A172 (cell line): Measurements from ENCODE around the gene TBATA. TPM values are rescaled to one million over a fixed set of nuclear protein-coding genes. Genes with fewer than 3 reads are reported as not detected.

ENCODE experiments used
- DNase-seq: peaks from one replicate; pipeline ENCODE4 v3.0.0-alpha.2; 2015; ENCODE audit warnings: low spot score
- total RNA-seq: library from RNA; depleted of rRNA; stranded (reverse); fragments of >200 nt; shearing (Covaris generic); gene quantifications from 2 replicates; pipeline ENCODE4 v1.2.3, GENCODE V29; 2014; rRNA removed

TBATA gene
- total RNA-seq, 1 experiment from 2014 or later: not detected

DNA sequence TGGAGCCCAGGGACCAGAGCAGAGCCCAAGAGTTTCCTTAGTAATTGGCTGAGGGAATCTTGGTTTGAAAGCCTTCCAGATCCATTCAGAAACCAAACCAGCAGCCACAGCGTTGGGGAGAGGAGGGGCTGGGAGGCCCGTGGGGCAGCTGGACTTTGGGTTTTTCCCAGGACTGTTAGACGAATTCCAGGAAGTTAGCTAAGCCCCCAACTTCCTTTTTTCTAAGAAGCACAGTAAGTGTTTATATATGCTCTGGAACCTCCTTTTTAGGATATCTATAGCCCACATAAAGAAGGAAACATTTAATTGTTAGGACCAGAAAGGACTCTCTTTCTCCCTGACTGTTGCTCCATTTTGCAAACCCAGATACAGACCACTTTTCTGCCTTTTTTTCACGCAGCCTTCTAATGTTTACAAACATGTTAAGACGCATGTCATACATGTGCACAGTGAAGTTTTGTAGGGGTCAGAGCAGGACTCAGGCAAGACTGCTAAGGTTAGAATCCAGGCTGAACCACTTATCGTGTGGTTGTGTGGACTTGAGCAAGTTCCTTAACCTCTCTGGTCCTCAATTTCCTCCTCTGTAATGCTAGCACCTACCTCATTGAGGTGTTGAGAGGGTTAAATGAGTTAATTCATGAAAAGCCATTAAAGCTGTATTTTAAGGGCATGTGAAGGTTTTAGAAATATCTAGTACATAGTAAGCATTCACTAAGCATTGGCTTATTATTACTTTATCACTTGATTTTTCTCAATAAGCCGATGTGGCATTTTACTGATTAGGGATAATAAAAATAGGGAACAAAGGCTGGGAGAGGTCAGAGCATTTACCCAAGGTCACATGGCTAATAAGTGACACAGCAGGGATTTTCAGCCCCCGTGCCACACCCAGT lies 42.4 kb downstream of the TBATA start:
- peak; percentile 16 for DNase-seq

- no peak for DNase-seq
Observed at GRCh38 chr10:70740406-70741288, 44.5 kb downstream of the TBATA start.

GRCh38 chr10:70738761-70739121 lies 46.4 kb downstream of the TBATA start:
- no peak for DNase-seq

DNA sequence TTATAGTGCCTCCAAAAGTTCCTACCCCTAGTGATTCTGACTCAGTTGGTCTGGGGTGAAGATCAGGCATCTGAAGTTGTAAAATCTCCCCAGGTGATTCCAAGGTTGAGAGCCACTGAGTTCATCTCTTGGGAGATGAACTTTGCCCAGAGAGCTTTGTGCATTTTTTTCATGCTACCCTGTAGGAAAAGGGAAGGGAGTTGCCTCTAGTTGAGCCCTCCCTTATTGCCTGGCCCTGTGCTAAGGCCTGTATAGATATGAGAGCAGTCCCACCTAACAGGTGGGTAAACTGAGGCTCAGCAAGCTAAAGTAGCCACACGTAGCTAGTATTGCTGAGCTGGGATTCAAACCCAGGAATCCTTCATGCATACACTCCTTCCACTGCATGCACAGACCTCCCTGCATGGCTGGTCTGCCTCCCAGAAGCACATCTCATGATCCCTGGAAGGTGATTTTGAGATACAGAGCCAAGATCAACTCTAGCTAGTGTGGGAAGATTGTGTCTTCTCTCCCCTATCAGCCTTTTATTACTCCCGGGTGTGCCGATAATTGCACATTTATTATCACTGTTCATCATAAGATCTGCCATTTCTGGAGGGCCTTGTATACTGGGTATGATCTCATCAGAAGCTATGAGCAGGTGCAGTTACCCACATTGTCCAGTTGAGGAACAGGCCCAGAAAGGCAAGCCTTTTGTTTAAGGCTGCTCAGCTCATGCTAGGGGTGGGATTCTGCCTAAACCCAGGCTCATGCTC lies 47.0 kb downstream of the TBATA start:
- DNase-seq: no peak

DNA sequence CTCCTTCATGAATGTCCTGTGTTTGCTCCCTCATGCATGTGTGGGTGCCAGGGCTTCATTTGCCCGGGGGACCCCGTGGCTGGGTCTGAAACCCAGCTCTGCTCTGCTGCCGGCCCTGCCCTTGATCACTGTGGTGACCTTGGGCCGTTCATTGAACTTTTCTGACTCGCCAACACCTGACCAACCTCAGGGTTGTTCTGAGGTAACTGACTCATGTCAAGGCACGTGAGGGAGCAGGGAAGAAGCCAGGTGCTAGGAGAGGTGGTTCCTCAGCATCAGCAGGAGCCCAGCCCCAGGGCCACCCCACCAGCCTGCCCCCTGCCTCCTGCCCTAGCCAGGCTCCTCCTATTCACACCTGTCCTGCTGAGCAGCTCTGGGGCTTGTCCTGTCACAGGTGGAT lies 47.9 kb downstream of the TBATA start:
- no peak for DNase-seq

DNA sequence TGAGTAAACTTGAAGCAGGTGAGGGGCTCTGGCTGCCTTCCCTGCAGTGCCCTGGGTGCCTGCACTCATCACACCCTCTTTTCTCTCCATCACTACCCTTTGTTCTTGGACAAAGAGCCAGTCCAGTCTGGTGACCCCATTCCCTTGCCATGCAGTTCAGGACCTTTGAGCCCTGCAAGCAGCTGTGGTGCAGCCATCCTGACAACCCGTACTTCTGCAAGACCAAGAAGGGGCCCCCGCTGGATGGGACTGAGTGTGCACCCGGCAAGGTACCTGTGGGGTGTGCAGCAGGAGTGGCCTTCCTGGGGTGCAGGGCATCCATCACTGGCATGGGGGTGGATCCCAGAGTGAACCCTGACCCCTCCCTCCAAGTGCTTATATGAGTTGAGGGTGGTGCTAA lies 48.7 kb downstream of the TBATA start:
- DNase-seq: no peak

GRCh38 chr10:70735161-70735560 lies 50.0 kb downstream of the TBATA start:
- DNase-seq: no peak

DNA sequence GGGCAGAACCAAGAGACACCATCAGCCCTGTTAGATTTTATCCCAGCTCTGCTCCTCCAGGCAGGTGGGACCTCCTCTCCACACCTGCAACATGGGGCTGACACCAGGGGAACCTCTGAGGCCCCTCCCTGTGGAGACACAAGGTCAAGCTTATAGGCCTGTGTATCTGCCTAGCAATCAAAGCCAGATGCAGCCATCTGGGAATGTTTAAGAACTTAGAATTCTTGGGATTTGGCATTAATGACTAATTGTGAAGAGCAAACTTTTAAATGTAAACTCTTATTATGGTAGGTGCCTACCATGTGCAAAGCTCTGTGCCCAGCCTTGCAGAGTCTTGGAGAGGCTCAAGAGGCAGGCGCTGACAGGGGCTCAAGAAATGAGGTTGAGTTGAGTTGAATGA lies 52.1 kb downstream of the TBATA start:
- DNase-seq: no peak

GRCh38 chr10:70732569-70732968 lies 52.6 kb downstream of the TBATA start:
- DNase-seq: no peak

GRCh38 chr10:70730955-70731354 lies 54.2 kb downstream of the TBATA start:
- no peak for DNase-seq

DNA sequence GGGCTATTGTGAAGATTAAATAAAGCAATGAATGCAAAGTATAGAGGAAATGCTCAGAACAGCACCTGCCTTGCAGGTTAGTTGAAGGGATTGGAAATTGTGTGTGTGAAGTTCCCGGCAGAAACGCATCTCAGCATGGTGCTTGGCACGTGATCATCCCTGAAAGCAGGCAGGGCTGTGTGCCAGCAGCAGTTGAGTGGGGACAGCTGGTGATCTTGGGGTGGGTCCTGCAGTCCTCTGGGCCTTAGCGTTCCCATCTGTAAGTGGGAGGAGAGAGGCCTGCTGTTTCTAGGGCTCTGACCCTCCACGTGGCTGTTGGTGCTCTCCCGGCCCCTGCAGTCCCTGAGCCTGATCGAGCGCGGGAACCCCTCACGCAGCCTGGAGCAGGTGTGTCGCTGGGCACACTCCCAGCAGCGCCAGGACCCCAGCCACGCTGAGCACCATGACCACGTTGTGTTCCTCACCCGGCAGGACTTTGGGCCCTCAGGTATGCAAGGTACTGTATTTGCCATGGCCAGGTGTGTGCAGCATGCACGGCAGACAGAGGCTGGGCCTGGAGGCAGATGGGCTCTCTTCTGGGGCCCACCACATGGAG lies 55.3 kb downstream of the TBATA start:
- DNase-seq: no peak

DNA sequence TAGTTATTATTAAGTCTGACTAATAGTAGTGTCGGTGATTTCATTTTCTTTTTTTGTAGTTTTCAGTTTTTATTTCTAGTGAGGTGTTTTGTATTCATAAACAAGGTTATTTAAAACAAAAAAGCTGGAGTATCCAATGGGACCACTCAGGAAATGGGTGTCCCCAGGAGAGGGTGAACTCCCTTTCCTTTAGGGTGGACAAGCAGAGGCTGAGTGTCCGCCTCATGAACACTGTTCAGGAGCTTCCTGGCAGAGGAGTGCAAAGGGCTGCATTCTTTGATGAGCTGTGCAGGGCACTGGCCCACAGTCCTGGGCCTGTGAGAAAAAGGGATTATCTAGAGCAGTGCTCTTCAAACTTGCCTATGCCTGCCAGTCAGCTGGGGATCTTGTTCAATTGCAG lies 56.8 kb downstream of the TBATA start:
- no peak for DNase-seq

GRCh38 chr10:70726909-70727495 lies 58.2 kb downstream of the TBATA start:
- DNase-seq: no peak

DNA sequence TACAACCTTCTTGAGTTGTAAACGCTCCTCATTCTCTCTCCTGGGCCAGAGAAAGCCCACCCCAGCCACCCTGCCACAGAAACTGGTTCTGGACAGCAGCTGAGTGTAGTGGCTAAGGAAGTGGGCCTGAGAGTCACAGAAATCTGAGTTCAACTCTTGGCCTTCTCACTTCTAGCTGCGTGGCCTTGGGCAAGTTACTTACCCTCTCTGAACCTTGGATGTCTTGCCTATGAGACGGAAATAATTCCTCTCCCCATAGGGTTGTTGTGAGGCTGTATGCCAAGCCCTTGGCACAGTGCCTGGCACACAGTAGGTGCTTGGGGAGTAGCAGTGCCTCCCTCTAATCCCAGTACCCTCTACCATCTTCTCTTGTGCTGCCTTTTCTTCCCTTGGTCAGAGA lies 61.4 kb downstream of the TBATA start:
- DNase-seq: no peak

- DNase-seq: peak; percentile 60
Observed at GRCh38 chr10:70722820-70723424, 62.3 kb downstream of the TBATA start.

Other genes starting within 250 kb of the TBATA start
- not detected in 2 replicates for gene PRF1, start 182.6 kb downstream of the TBATA start, total RNA-seq
- 0.31 TPM in 1 of 2 replicates, not detected in the other for gene ADAMTS14, start 112.9 kb downstream of the TBATA start, total RNA-seq
- 25.5 and 26.6 TPM in 2 replicates for gene SGPL1, start 30.6 kb upstream of the TBATA start, total RNA-seq
- 86.4 and 95.6 TPM in 2 replicates for gene PCBD1, start 103.2 kb upstream of the TBATA start, total RNA-seq